B cell (primary cell): Measurements from ENCODE around the gene RND1. TPM values are rescaled to one million over a fixed set of nuclear protein-coding genes. Genes with fewer than 3 reads are reported as not detected.

Experiments used
- ATAC-seq: fragments of 200-7000 bp; cut with Tn5 transposase; one replicate; pipeline ENCODE4 v1.10.0; 2021; ENCODE audit warnings: low read depth, mild to moderate bottlenecking, moderate number of reproducible peaks, moderate library complexity
- CTCF ChIA-PET: fragments of 350-600 bp; sonication (Branson Sonifier 250); formaldehyde crosslinking; loops from one replicate; lab custom pipeline; 2021; ENCODE audit warnings: antibody characterized with exemption, inconsistent platforms; lab: Charles Lee
- POLR2A ChIA-PET: fragments of 350-600 bp; sonication (Branson Sonifier 250); formaldehyde crosslinking; loops from one replicate; lab custom pipeline; 2021; ENCODE audit warnings: antibody characterized with exemption; lab: Charles Lee
- DNase-seq: peaks from one replicate; pipeline ENCODE4 v3.0.0; 2013
- H2AFZ ChIP-seq: 2 replicates; pipeline ENCODE4 v1.6.1; 2012; ENCODE audit warnings: mild to moderate bottlenecking, low read depth, low read length; ENCODE audit not compliant: insufficient read depth, poor library complexity, severe bottlenecking
- H3K27ac ChIP-seq, 2 donors: 1 replicate in 1 of 2; 2 replicates in 1 of 2; pipeline ENCODE4 v1.5.1; 2012 to 2013; ENCODE audit warnings: low read length in 2 of 2, mild to moderate bottlenecking in 2 of 2, moderate library complexity in 1 of 2
- H3K27me3 ChIP-seq, 4 experiments: fragments of 200-600 bp in 1 of 4; sonication (generic) in 1 of 4; replicated peaks in 1 of 4; 1 replicate in 2 of 4; 2 replicates in 2 of 4; pipeline versions ENCODE4 v1.6.1 to v1.7.0; 2013 to 2016; ENCODE audit warnings: low read length in 3 of 4, mild to moderate bottlenecking in 2 of 4, mixed read lengths in 1 of 4, moderate library complexity in 1 of 4; ENCODE audit not compliant: insufficient read depth in 4 of 4, control insufficient read depth in 3 of 4; ENCODE audit errors: control extremely low read depth in 1 of 4
- H3K36me3 ChIP-seq, 2 experiments: replicated peaks in 1 of 2; 1 replicate in 1 of 2; 2 replicates in 1 of 2; pipeline versions ENCODE4 v1.6.1 to v1.7.1; 2013; ENCODE audit warnings: low read length in 1 of 2; ENCODE audit not compliant: insufficient read depth in 2 of 2, control insufficient read depth in 1 of 2; ENCODE audit errors: control extremely low read depth in 1 of 2, extremely low read depth in 1 of 2
- H3K4me1 ChIP-seq, 2 donors: fragments of 200-600 bp in 1 of 2; sonication (generic) in 1 of 2; 1 replicate in 1 of 2; 2 replicates in 1 of 2; pipeline versions ENCODE4 v1.5.1 to v1.6.1; 2013 to 2017; ENCODE audit warnings: low read length in 2 of 2; ENCODE audit not compliant: control insufficient read depth in 2 of 2, insufficient read depth in 2 of 2
- H3K4me2 ChIP-seq: replicated peaks from 2 replicates; pipeline ENCODE3; 2012; ENCODE audit warnings: mild to moderate bottlenecking, low read depth, low read length; ENCODE audit not compliant: poor library complexity, severe bottlenecking
- H3K4me3 ChIP-seq, 5 experiments: fragments of 200-600 bp in 1 of 5; sonication (generic) in 1 of 5; 1 replicate in 3 of 5; 2 replicates in 2 of 5; pipeline versions ENCODE4 v1.5.1 to v1.7.0; 2011 to 2016; ENCODE audit warnings: low read length in 4 of 5, mild to moderate bottlenecking in 4 of 5, low read depth in 2 of 5, control low read depth in 1 of 5, moderate library complexity in 1 of 5; ENCODE audit not compliant: insufficient read depth in 1 of 5; ENCODE audit errors: control extremely low read depth in 1 of 5, extremely low read depth in 1 of 5
- H3K79me2 ChIP-seq: fragments of 200-600 bp; sonication (generic); one replicate; pipeline ENCODE4 v1.6.0; 2016; ENCODE audit warnings: low read length; ENCODE audit not compliant: control insufficient read depth, insufficient read depth
- H3K9ac ChIP-seq: fragments of 200-600 bp; sonication (generic); 2 replicates; pipeline ENCODE4 v1.6.1; 2017; ENCODE audit warnings: mild to moderate bottlenecking, low read length, moderate library complexity
- H3K9me3 ChIP-seq, 3 donors: one replicate each; pipeline versions ENCODE4 v1.6.1 to v1.7.1; 2013; ENCODE audit warnings: low read length in 2 of 3; ENCODE audit not compliant: control insufficient read depth in 2 of 3, insufficient read depth in 1 of 3; ENCODE audit errors: control extremely low read depth in 1 of 3
- H4K20me1 ChIP-seq: 2 replicates; pipeline ENCODE4 v1.6.0; 2012; ENCODE audit warnings: mild to moderate bottlenecking, low read length; ENCODE audit not compliant: insufficient read depth, control insufficient read depth, poor library complexity, severe bottlenecking
- H3K27ac Mint-ChIP-seq: one replicate; pipeline ENCODE4 v1.8.0; 2021; ENCODE audit warnings: mixed read lengths
- H3K27me3 Mint-ChIP-seq: one replicate; pipeline ENCODE4 v1.8.0; 2021; ENCODE audit warnings: mixed read lengths
- H3K4me1 Mint-ChIP-seq: one replicate; pipeline ENCODE4 v1.8.0; 2021; ENCODE audit warnings: mixed read lengths
- H3K4me3 Mint-ChIP-seq: one replicate; pipeline ENCODE4 v1.8.0; 2021; ENCODE audit warnings: mixed read lengths
- H3K9me3 Mint-ChIP-seq: one replicate; pipeline ENCODE4 v1.8.0; 2022; ENCODE audit warnings: mixed read lengths; ENCODE audit not compliant: insufficient read depth
- CTCF ChIP-seq: fragments of 200-600 bp; IDR thresholded peaks from one replicate; pipeline ENCODE4 v1.8.0; 2022; ENCODE audit warnings: antibody characterized with exemption, mild to moderate bottlenecking
- EZH2 ChIP-seq: IDR thresholded peaks from 2 replicates; pipeline ENCODE4 v1.6.1; 2012; ENCODE audit warnings: borderline replicate concordance, low read depth, mild to moderate bottlenecking, moderate library complexity, low read length; ENCODE audit not compliant: insufficient read depth, poor library complexity, severe bottlenecking
- WGBS: methylation state at CpG from one replicate; pipeline ENCODE4 v1.1.5; 2013; ENCODE audit warnings: missing lambda C conversion rate; ENCODE audit not compliant: insufficient coverage; 5-methylcytosine and 5-hydroxymethylcytosine counted together
- intact Hi-C: fragments of 100-400 bp; cut with micrococcal nuclease; formaldehyde crosslinking; loops from one replicate; pipeline ENCODE4 v1.10.0; 2022
- polyA plus RNA-seq: library from polyadenylated mRNA; depleted of rRNA; stranded (reverse); fragments of >200 nt; gene quantifications from 2 replicates; pipeline ENCODE4 v1.2.3, GENCODE V29; 2012
- total RNA-seq, 2 donors: library from RNA; stranded (reverse); fragments of 120-200 nt in 1 of 2; gene quantifications; 1 replicate in 1 of 2; 2 replicates in 1 of 2; pipeline versions ENCODE4 v1.2.3 to v1.2.4, GENCODE V29; 2013 to 2022

RND1 gene
- total and polyA plus RNA-seq, 2 donors (not counting 1 experiment from before 2014, with no cell fraction given), result 7.3 to 19.5 TPM

GRCh38 chr12:48824905-48825304 lies 40.8 kb downstream of the RND1 start:
- TF ChIP-seq CTCF, result no peak
- TF ChIP-seq EZH2, result no peak
- CTCF ChIA-PET, result interaction anchor here (1.2 kb wide), 1 partner anchor 109 kb away, joined by 3 read pairs; no protein-coding TSS in a partner anchor
- intact Hi-C loops, result no loop called here
- peaks cover 11% of the 10 kb centered on the region for H4K20me1 ChIP-seq
- no peak overlapping the region for H2AFZ ChIP-seq
- Mint-ChIP-seq H3K4me3 (no peak overlapping the region), H3K27me3 (no peaks in the 10 kb centered on the region), H3K27ac (no peak overlapping the region), H3K4me1 (no peaks in the 10 kb centered on the region), H3K9me3 (no peaks in the 10 kb centered on the region)
- no peak for ATAC-seq
- H3K27me3 ChIP-seq, result no peaks in the 10 kb centered on the region
- POLR2A ChIA-PET, result no interaction called here
- H3K36me3 ChIP-seq, result peaks cover 3 to 17% of the 10 kb centered on the region in 2 experiments
- H3K4me2 ChIP-seq, result no peak overlapping the region
- H3K9me3 ChIP-seq, result no peaks in the 10 kb centered on the region
- no peak overlapping the region for H3K4me3 ChIP-seq
- 88% methylated on average over 2 of the region's 4 CpGs for WGBS
- no peaks in the 10 kb centered on the region for H3K4me1 ChIP-seq
- H3K79me2 ChIP-seq, result no peaks in the 10 kb centered on the region
- no peak overlapping the region for H3K27ac ChIP-seq
- DNase-seq, result no peak
- no peak overlapping the region for H3K9ac ChIP-seq

- POLR2A ChIA-PET, result no interaction called here
These were observed 41.6 kb downstream of the RND1 start for GRCh38 chr12:48824112-48824511.

More at GRCh38 chr12:48824112-48824511, 41.6 kb downstream of the RND1 start:
- no peak for DNase-seq
- no peak for TF ChIP-seq EZH2
- no peak for TF ChIP-seq CTCF
- H3K4me3 ChIP-seq, result no peak overlapping the region
- H3K27ac Mint-ChIP-seq, result no peak overlapping the region
- H3K4me2 ChIP-seq, result no peak overlapping the region
- peaks cover 6% of the 10 kb centered on the region for H4K20me1 ChIP-seq
- no peaks in the 10 kb centered on the region for H3K79me2 ChIP-seq
- no peak overlapping the region for H3K27ac ChIP-seq
- peaks cover 0 to under 1% of the 10 kb centered on the region in 2 donors for H3K4me1 ChIP-seq
- ATAC-seq, result no peak
- intact Hi-C loops, result no loop called here
- peaks cover 3 to 9% of the 10 kb centered on the region in 2 experiments for H3K36me3 ChIP-seq
- H3K9me3 Mint-ChIP-seq, result no peaks in the 10 kb centered on the region
- H3K27me3 Mint-ChIP-seq, result no peaks in the 10 kb centered on the region
- no peaks in the 10 kb centered on the region for H3K9me3 ChIP-seq
- WGBS, result 89% methylated on average over 5 of the region's 12 CpGs
- peaks cover 1% of the 10 kb centered on the region for H3K4me1 Mint-ChIP-seq
- H3K27me3 ChIP-seq, result no peaks in the 10 kb centered on the region
- CTCF ChIA-PET, result interaction anchor here (0.8 to 1.2 kb wide), 2 partner anchors 9 to 110 kb away, joined by 3 read pairs; no protein-coding TSS in a partner anchor
- no peak overlapping the region for H2AFZ ChIP-seq
- no peak overlapping the region for H3K9ac ChIP-seq
- H3K4me3 Mint-ChIP-seq, result no peak overlapping the region
